ENCODE measurements around the gene AFF1.

GRCh38 chr4:87165892-87166291, 231.1 kb downstream of the AFF1 start:
- TF ChIP-seq CTCF (IDR thresholded peaks at IDR 0.05) (no peak), POLR2A (IDR thresholded peaks at IDR 0.05) (no peak)

Data from esophagus squamous epithelium (tissue), 4 donors.